OCI-LY3 (cell line): ENCODE results near the gene UMAD1.

ENCODE experiments used
- H2AFZ ChIP-seq: fragments of 200-600, 300-600 bp; shearing (Covaris generic); 2 replicates; pipeline ENCODE4 v1.6.0; 2014; ENCODE audit warnings: antibody characterized with exemption, low read depth, low read length
- H3K27ac ChIP-seq: fragments of 200-600, 300-600 bp; sonication (generic); 2 replicates; pipeline ENCODE4 v1.5.1; 2014; ENCODE audit warnings: mild to moderate bottlenecking, low read length, moderate library complexity, mixed read lengths
- H3K27me3 ChIP-seq: fragments of 200-600, 300-600 bp; sonication (generic); 2 replicates; pipeline ENCODE4 v1.6.1; 2014; ENCODE audit warnings: low read depth, low read length, mixed read lengths
- H3K36me3 ChIP-seq: fragments of 200-600, 300-600 bp; sonication (generic); replicated peaks from 2 replicates; pipeline ENCODE3; 2014; ENCODE audit warnings: low read depth, low read length, mixed read lengths
- H3K4me1 ChIP-seq: fragments of 300-600, 200-600 bp; sonication (generic); 2 replicates; pipeline ENCODE4 v1.6.1; 2014; ENCODE audit warnings: low read length, mixed read lengths
- H3K4me2 ChIP-seq: fragments of 200-600, 300-600 bp; sonication (generic); 2 replicates; pipeline ENCODE4 v1.6.1; 2014; ENCODE audit warnings: low read length, mixed read lengths
- H3K4me3 ChIP-seq: fragments of 300-600, 200-600 bp; sonication (generic); 2 replicates; pipeline ENCODE4 v1.5.1; 2014; ENCODE audit warnings: antibody characterized with exemption, mild to moderate bottlenecking, low read length, moderate library complexity
- H3K79me2 ChIP-seq: fragments of 300-600, 200-600 bp; shearing (Covaris generic); 2 replicates; pipeline ENCODE4 v1.6.1; 2014; ENCODE audit warnings: mild to moderate bottlenecking, low read length, mixed read lengths
- H3K9ac ChIP-seq: fragments of 300-600, 200-600 bp; shearing (Covaris generic); 2 replicates; pipeline ENCODE4 v1.6.0; 2014; ENCODE audit warnings: mild to moderate bottlenecking, low read length, moderate library complexity
- H3K9me3 ChIP-seq: fragments of 200-600, 300-600 bp; shearing (Covaris generic); 2 replicates; pipeline ENCODE4 v1.6.1; 2014; ENCODE audit warnings: low read length, mixed read lengths; ENCODE audit not compliant: insufficient read depth
- H4K20me1 ChIP-seq: fragments of 200-600, 300-600 bp; sonication (generic); 2 replicates; pipeline ENCODE4 v1.6.1; 2016; ENCODE audit warnings: low read length, mixed read lengths; ENCODE audit not compliant: insufficient read depth
- EZH2phosphoT487 ChIP-seq: fragments of 200-600 bp; shearing (Covaris generic); IDR thresholded peaks from 2 replicates; pipeline ENCODE4 v1.6.1; 2018; ENCODE audit warnings: antibody characterized with exemption, mixed run types, low read depth
- TF ChIP-seq, protein P1 (sequence below): fragments of 200-600, 300-600 bp; sonication (generic); IDR thresholded peaks from 2 replicates; pipeline ENCODE4 v1.5.1; 2014; ENCODE audit warnings: antibody characterized with exemption, low read length, low read depth

UMAD1 gene

DNA sequence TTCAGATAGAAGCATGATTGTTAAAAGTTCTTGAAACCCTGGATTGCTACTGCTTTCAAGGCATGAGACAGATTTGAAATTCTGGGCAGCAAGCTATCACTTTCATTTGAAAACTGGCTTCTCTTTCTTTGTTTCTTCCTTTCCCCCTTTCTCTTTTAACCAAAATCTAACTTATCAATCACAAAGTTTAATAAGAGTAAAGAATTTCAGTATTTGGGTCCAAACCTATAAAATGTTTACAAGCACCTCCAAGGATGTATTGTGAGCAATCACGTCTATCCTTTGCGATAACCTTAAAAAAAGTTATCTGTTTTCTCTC lies 99.4 kb downstream of the UMAD1 start:
- no peak overlapping the region for H3K27ac ChIP-seq
- TF ChIP-seq EZH2phosphoT487: no peak
- TF ChIP-seq, protein P1, sequence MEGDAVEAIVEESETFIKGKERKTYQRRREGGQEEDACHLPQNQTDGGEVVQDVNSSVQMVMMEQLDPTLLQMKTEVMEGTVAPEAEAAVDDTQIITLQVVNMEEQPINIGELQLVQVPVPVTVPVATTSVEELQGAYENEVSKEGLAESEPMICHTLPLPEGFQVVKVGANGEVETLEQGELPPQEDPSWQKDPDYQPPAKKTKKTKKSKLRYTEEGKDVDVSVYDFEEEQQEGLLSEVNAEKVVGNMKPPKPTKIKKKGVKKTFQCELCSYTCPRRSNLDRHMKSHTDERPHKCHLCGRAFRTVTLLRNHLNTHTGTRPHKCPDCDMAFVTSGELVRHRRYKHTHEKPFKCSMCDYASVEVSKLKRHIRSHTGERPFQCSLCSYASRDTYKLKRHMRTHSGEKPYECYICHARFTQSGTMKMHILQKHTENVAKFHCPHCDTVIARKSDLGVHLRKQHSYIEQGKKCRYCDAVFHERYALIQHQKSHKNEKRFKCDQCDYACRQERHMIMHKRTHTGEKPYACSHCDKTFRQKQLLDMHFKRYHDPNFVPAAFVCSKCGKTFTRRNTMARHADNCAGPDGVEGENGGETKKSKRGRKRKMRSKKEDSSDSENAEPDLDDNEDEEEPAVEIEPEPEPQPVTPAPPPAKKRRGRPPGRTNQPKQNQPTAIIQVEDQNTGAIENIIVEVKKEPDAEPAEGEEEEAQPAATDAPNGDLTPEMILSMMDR: no peak
- no peak overlapping the region for H2AFZ ChIP-seq
- H3K4me1 ChIP-seq: no peaks in the 10 kb centered on the region
- H3K4me3 ChIP-seq: no peak overlapping the region
- no peaks in the 10 kb centered on the region for H3K9me3 ChIP-seq
- H3K36me3 ChIP-seq: no peaks in the 10 kb centered on the region
- H3K79me2 ChIP-seq: no peaks in the 10 kb centered on the region
- H3K4me2 ChIP-seq: no peak overlapping the region
- no peak overlapping the region for H3K9ac ChIP-seq
- no peaks in the 10 kb centered on the region for H4K20me1 ChIP-seq
- no peaks in the 10 kb centered on the region for H3K27me3 ChIP-seq

DNA sequence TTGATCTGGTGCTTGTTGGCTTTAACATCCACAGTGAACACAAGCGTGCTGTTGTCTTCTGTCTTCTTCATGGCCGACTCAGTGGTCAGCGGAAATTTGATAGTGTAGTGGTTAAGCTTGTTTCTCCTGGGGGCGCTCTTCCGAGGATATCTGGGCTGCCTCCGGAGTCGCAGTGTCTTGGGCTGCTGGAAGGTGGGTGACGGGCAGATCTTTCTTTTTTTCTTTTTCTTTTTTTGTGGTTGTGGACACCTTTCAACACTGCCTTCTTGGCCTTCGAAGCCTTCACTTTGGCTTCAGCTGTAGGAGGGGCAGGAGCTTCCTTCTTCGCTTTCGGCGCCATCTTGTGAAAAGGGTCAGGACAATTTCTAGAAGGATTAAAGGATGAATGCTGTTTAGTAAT lies 101.7 kb downstream of the UMAD1 start:
- Histone ChIP-seq H3K9ac (no peak overlapping the region), H3K4me1 (no peaks in the 10 kb centered on the region), H3K9me3 (no peaks in the 10 kb centered on the region), H4K20me1 (no peaks in the 10 kb centered on the region), H3K36me3 (no peaks in the 10 kb centered on the region), H2AFZ (no peak overlapping the region), H3K27me3 (no peaks in the 10 kb centered on the region), H3K4me2 (no peak overlapping the region), H3K4me3 (no peak overlapping the region), H3K79me2 (no peaks in the 10 kb centered on the region), H3K27ac (no peak overlapping the region)
- TF ChIP-seq EZH2phosphoT487: no peak
- TF ChIP-seq, protein P1: no peak

DNA sequence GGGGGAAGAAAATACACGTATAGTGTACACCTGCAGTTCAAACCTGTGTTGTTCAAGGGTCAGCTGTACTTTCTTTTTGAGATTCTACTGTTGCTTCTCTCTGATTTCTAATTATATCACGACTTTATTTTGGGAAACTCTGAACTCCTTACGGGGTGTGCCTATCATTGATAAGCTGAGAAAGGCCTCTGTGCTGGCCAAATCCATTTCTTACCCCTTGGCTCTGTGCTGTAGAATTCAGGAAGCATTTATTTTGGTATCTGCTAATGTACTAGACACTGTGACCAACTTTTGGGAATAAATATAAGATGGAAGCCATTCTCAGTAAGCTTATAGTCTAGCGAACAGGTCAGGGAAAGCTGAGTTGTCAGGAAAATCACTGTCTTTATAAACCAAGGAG lies 104.7 kb downstream of the UMAD1 start:
- Histone ChIP-seq H3K4me3 (no peak overlapping the region), H3K79me2 (no peaks in the 10 kb centered on the region), H3K4me2 (no peak overlapping the region), H3K9ac (no peak overlapping the region), H3K36me3 (no peaks in the 10 kb centered on the region), H4K20me1 (no peaks in the 10 kb centered on the region), H3K27me3 (no peaks in the 10 kb centered on the region), H3K27ac (no peak overlapping the region), H3K9me3 (no peaks in the 10 kb centered on the region), H2AFZ (no peak overlapping the region), H3K4me1 (no peaks in the 10 kb centered on the region)
- TF ChIP-seq, protein P1: no peak
- no peak for TF ChIP-seq EZH2phosphoT487

DNA sequence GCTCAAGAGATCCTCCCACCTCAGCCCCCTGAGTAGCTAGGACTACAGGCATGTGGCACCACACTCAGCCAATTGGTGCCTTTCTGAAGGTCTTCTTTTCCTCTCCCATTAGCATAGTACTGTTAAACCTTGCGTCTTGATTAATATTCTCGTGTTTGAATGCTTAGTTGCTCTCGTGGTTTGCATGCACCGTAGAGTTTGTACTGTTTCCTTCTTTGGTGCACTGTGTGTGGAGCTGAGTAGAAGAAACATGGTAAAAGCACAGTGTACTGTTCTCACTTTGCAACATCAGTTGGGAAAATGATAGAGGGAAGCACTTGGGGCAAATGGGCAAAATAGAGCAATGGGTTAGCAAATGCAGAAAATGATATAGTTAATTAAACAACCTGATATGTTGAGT lies 105.4 kb downstream of the UMAD1 start:
- Histone ChIP-seq H2AFZ (no peak overlapping the region), H3K27me3 (no peaks in the 10 kb centered on the region), H3K4me1 (no peaks in the 10 kb centered on the region), H3K4me2 (no peak overlapping the region), H3K36me3 (no peaks in the 10 kb centered on the region), H3K27ac (no peak overlapping the region), H3K4me3 (no peak overlapping the region), H4K20me1 (no peaks in the 10 kb centered on the region), H3K9ac (no peak overlapping the region), H3K79me2 (no peaks in the 10 kb centered on the region), H3K9me3 (no peaks in the 10 kb centered on the region)
- TF ChIP-seq, protein P1: no peak
- TF ChIP-seq EZH2phosphoT487: no peak
